ENCODE measurements around the gene LRP1B.

DNA sequence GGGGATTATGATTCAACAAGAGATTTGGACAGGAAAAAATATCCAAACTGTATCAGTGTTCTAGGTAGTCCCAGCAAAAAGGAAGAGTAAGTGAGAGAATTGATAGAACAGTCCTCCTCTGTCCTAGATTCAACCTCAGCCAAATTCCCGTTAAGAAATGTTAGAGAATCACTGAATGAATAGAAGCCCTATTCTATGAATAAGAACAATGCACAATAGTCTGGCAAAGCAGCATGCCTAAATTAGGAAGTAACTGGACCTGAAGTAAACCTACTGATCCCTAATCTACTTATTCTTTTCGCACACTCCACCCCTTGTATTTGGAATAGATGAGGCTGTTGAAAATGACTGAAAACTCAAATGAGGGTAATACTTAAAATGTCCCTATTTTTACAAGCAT is 1665.5 kb downstream of the LRP1B start:
- TF ChIP-seq POLR2A (IDR thresholded peaks at IDR 0.05) (no peak), POLR2AphosphoS5 (IDR thresholded peaks at IDR 0.05) (no peak)
- TF ChIP-seq, protein P1, sequence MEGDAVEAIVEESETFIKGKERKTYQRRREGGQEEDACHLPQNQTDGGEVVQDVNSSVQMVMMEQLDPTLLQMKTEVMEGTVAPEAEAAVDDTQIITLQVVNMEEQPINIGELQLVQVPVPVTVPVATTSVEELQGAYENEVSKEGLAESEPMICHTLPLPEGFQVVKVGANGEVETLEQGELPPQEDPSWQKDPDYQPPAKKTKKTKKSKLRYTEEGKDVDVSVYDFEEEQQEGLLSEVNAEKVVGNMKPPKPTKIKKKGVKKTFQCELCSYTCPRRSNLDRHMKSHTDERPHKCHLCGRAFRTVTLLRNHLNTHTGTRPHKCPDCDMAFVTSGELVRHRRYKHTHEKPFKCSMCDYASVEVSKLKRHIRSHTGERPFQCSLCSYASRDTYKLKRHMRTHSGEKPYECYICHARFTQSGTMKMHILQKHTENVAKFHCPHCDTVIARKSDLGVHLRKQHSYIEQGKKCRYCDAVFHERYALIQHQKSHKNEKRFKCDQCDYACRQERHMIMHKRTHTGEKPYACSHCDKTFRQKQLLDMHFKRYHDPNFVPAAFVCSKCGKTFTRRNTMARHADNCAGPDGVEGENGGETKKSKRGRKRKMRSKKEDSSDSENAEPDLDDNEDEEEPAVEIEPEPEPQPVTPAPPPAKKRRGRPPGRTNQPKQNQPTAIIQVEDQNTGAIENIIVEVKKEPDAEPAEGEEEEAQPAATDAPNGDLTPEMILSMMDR (IDR thresholded peaks at IDR 0.05) = no peak

Data from breast epithelium (tissue), 3 donors.